ENCODE results near the gene LYST.

The LYST gene

GRCh38 chr1:235784950-235785349 lies 81.8 kb downstream of the LYST start:
- Histone ChIP-seq H2AK5ac (ENCODE audit: low read length, severe bottlenecking) (no peak overlapping the region), H3K4ac (ENCODE audit: low read depth in 1 of 2, low read length in 2 of 2) (no peak overlapping the region), H2BK5ac (ENCODE audit: low read depth, low read length, poor library complexity, severe bottlenecking) (no peak overlapping the region), H2AFZ (ENCODE audit: low read depth, low read length) (no peak overlapping the region), H3K27me3 (ENCODE audit: control insufficient read depth in 1 of 2, insufficient read depth in 1 of 2, low read length in 2 of 2) (no peaks in the 10 kb centered on the region), H3K36me3 (ENCODE audit: control insufficient read depth in 1 of 2, insufficient read depth in 2 of 2, low read depth in 1 of 2, low read length in 2 of 2) (peaks cover 0 to 70% of the 10 kb centered on the region in 2 experiments), H2BK15ac (ENCODE audit: low read depth, poor library complexity, severe bottlenecking) (peak overlapping the region; percentile 16), H3K14ac (ENCODE audit: low read length in 2 of 2) (no peak overlapping the region), H3K9ac (ENCODE audit: low read length) (no peak overlapping the region), H3K79me1 (replicated peaks; ENCODE audit: low read length, poor library complexity, severe bottlenecking) (no peaks in the 10 kb centered on the region), H3K18ac (ENCODE audit: low read depth in 1 of 2, low read length in 2 of 2) (no peak overlapping the region), H3K27ac (ENCODE audit: low read length, poor library complexity, severe bottlenecking) (no peak overlapping the region), H2BK120ac (ENCODE audit: low read depth, low read length) (no peak overlapping the region), H3K23ac (ENCODE audit: low read length in 2 of 2) (no peak overlapping the region), H3K9me3 (ENCODE audit: control insufficient read depth, low read length) (no peaks in the 10 kb centered on the region), H4K91ac (ENCODE audit: low read length) (no peak overlapping the region), H3K4me2 (ENCODE audit: low read length, poor library complexity, severe bottlenecking) (no peak overlapping the region), H3K4me1 (ENCODE audit: control insufficient read depth, insufficient read depth, low read depth, low read length) (peaks cover 2% of the 10 kb centered on the region), H2BK12ac (ENCODE audit: low read length in 2 of 2) (no peak overlapping the region), H4K8ac (ENCODE audit: low read length) (peak overlapping the region; percentile 14), H3K4me3 (ENCODE audit: insufficient read depth in 1 of 2, low read depth in 1 of 2, low read length in 2 of 2) (no peak overlapping the region)
- DNase-seq = no peak
- 100% methylated on average over 2 of the region's 2 CpGs for WGBS

- H3K4ac ChIP-seq (ENCODE audit: low read depth in 1 of 2, low read length in 2 of 2) = no peak overlapping the region
- no peak overlapping the region for H3K4me2 ChIP-seq (ENCODE audit: low read length, poor library complexity, severe bottlenecking)
- H3K4me1 ChIP-seq (ENCODE audit: control insufficient read depth, insufficient read depth, low read depth, low read length) = peaks cover 2% of the 10 kb centered on the region
- H2AK5ac ChIP-seq (ENCODE audit: low read length, severe bottlenecking) = no peak overlapping the region
- H3K4me3 ChIP-seq (ENCODE audit: insufficient read depth in 1 of 2, low read depth in 1 of 2, low read length in 2 of 2) = no peak overlapping the region
- H3K14ac ChIP-seq (ENCODE audit: low read length in 2 of 2) = no peak overlapping the region
- H3K27me3 ChIP-seq (ENCODE audit: control insufficient read depth in 1 of 2, insufficient read depth in 1 of 2, low read length in 2 of 2) = no peaks in the 10 kb centered on the region
- H4K8ac ChIP-seq (ENCODE audit: low read length) = no peak overlapping the region
- 0% methylated on average over 3 of the region's 8 CpGs for WGBS
- H2BK12ac ChIP-seq (ENCODE audit: low read length in 2 of 2) = no peak overlapping the region
- no peak overlapping the region for H2AFZ ChIP-seq (ENCODE audit: low read depth, low read length)
- no peak overlapping the region for H2BK5ac ChIP-seq (ENCODE audit: low read depth, low read length, poor library complexity, severe bottlenecking)
- peaks cover 0 to 66% of the 10 kb centered on the region in 2 experiments for H3K36me3 ChIP-seq (ENCODE audit: control insufficient read depth in 1 of 2, insufficient read depth in 2 of 2, low read depth in 1 of 2, low read length in 2 of 2)
- no peak overlapping the region for H3K18ac ChIP-seq (ENCODE audit: low read depth in 1 of 2, low read length in 2 of 2)
- no peak overlapping the region for H2BK120ac ChIP-seq (ENCODE audit: low read depth, low read length)
- H3K27ac ChIP-seq (ENCODE audit: low read length, poor library complexity, severe bottlenecking) = no peak overlapping the region
- H4K91ac ChIP-seq (ENCODE audit: low read length) = no peak overlapping the region
- no peaks in the 10 kb centered on the region for H3K9me3 ChIP-seq (ENCODE audit: control insufficient read depth, low read length)
- no peak overlapping the region for H3K23ac ChIP-seq (ENCODE audit: low read length in 2 of 2)
- DNase-seq = peak; percentile 59
- peak overlapping the region; percentile 71 for H3K9ac ChIP-seq (ENCODE audit: low read length)
- H2BK15ac ChIP-seq (ENCODE audit: low read depth, poor library complexity, severe bottlenecking) = no peak overlapping the region
- H3K79me1 ChIP-seq (replicated peaks; ENCODE audit: low read length, poor library complexity, severe bottlenecking) = no peaks in the 10 kb centered on the region
Measured at GRCh38 chr1:235783148-235783776, 83.4 kb downstream of the LYST start.

- Histone ChIP-seq H3K4me1 (ENCODE audit: control insufficient read depth, insufficient read depth, low read depth, low read length) (peaks cover 2% of the 10 kb centered on the region), H2BK12ac (ENCODE audit: low read length in 2 of 2) (no peak overlapping the region), H3K23ac (ENCODE audit: low read length in 2 of 2) (no peak overlapping the region), H3K18ac (ENCODE audit: low read depth in 1 of 2, low read length in 2 of 2) (no peak overlapping the region), H2AFZ (ENCODE audit: low read depth, low read length) (no peak overlapping the region), H3K4me3 (ENCODE audit: insufficient read depth in 1 of 2, low read depth in 1 of 2, low read length in 2 of 2) (no peak overlapping the region), H3K36me3 (ENCODE audit: control insufficient read depth in 1 of 2, insufficient read depth in 2 of 2, low read depth in 1 of 2, low read length in 2 of 2) (peaks cover 0 to 60% of the 10 kb centered on the region in 2 experiments), H3K4me2 (ENCODE audit: low read length, poor library complexity, severe bottlenecking) (no peak overlapping the region), H3K9ac (ENCODE audit: low read length) (peak overlapping the region; percentile 71), H4K8ac (ENCODE audit: low read length) (no peak overlapping the region), H3K14ac (ENCODE audit: low read length in 2 of 2) (no peak overlapping the region), H3K9me3 (ENCODE audit: control insufficient read depth, low read length) (no peaks in the 10 kb centered on the region), H3K79me1 (replicated peaks; ENCODE audit: low read length, poor library complexity, severe bottlenecking) (no peaks in the 10 kb centered on the region), H2BK120ac (ENCODE audit: low read depth, low read length) (no peak overlapping the region), H2BK15ac (ENCODE audit: low read depth, poor library complexity, severe bottlenecking) (no peak overlapping the region), H4K91ac (ENCODE audit: low read length) (no peak overlapping the region), H3K27ac (ENCODE audit: low read length, poor library complexity, severe bottlenecking) (no peak overlapping the region), H2AK5ac (ENCODE audit: low read length, severe bottlenecking) (peak overlapping the region; percentile 62), H3K4ac (ENCODE audit: low read depth in 1 of 2, low read length in 2 of 2) (no peak overlapping the region), H2BK5ac (ENCODE audit: low read depth, low read length, poor library complexity, severe bottlenecking) (no peak overlapping the region), H3K27me3 (ENCODE audit: control insufficient read depth in 1 of 2, insufficient read depth in 1 of 2, low read length in 2 of 2) (no peaks in the 10 kb centered on the region)
- DNase-seq = no peak
- 100% methylated on average over 1 of the region's 2 CpGs for WGBS
Measured at GRCh38 chr1:235782601-235783000, 84.1 kb downstream of the LYST start.

DNA sequence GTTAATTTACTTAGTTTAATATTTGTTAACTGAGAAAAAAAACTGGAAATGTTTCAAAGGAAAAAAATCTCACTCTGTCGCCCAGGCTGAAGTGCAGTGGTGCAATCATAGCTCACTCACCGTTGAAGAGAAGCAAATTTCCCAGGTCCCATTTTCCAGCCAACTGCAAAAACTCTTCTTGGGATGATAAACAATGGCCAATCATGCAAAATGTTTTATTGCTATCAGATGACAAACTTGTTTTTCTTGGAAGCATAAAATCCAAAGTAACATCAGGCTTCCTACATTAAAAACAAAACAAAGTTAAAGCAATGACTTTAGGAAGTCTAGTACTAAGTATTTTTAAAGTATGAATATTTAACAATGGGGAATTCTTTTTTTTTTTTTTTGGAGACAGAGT lies 84.9 kb downstream of the LYST start:
- WGBS = 95% methylated on average over 2 of the region's 2 CpGs
- peaks cover 2% of the 10 kb centered on the region for H3K4me1 ChIP-seq (ENCODE audit: control insufficient read depth, insufficient read depth, low read depth, low read length)
- H3K23ac ChIP-seq (ENCODE audit: low read length in 2 of 2) = no peak overlapping the region
- no peak overlapping the region for H3K4me3 ChIP-seq (ENCODE audit: insufficient read depth in 1 of 2, low read depth in 1 of 2, low read length in 2 of 2)
- H3K9ac ChIP-seq (ENCODE audit: low read length) = peak overlapping the region; percentile 1
- H4K91ac ChIP-seq (ENCODE audit: low read length) = no peak overlapping the region
- H3K27me3 ChIP-seq (ENCODE audit: control insufficient read depth in 1 of 2, insufficient read depth in 1 of 2, low read length in 2 of 2) = no peaks in the 10 kb centered on the region
- H2AK5ac ChIP-seq (ENCODE audit: low read length, severe bottlenecking) = no peak overlapping the region
- no peak overlapping the region for H2BK5ac ChIP-seq (ENCODE audit: low read depth, low read length, poor library complexity, severe bottlenecking)
- H3K14ac ChIP-seq (ENCODE audit: low read length in 2 of 2) = no peak overlapping the region
- no peak overlapping the region for H3K27ac ChIP-seq (ENCODE audit: low read length, poor library complexity, severe bottlenecking)
- H3K36me3 ChIP-seq (ENCODE audit: control insufficient read depth in 1 of 2, insufficient read depth in 2 of 2, low read depth in 1 of 2, low read length in 2 of 2) = peaks cover 0 to 60% of the 10 kb centered on the region in 2 experiments
- no peak overlapping the region for H4K8ac ChIP-seq (ENCODE audit: low read length)
- H3K18ac ChIP-seq (ENCODE audit: low read depth in 1 of 2, low read length in 2 of 2) = no peak overlapping the region
- no peak overlapping the region for H3K4ac ChIP-seq (ENCODE audit: low read depth in 1 of 2, low read length in 2 of 2)
- DNase-seq = no peak
- no peak overlapping the region for H2BK15ac ChIP-seq (ENCODE audit: low read depth, poor library complexity, severe bottlenecking)
- no peak overlapping the region for H3K4me2 ChIP-seq (ENCODE audit: low read length, poor library complexity, severe bottlenecking)
- H2BK12ac ChIP-seq (ENCODE audit: low read length in 2 of 2) = no peak overlapping the region
- H3K79me1 ChIP-seq (replicated peaks; ENCODE audit: low read length, poor library complexity, severe bottlenecking) = no peaks in the 10 kb centered on the region
- no peaks in the 10 kb centered on the region for H3K9me3 ChIP-seq (ENCODE audit: control insufficient read depth, low read length)
- H2AFZ ChIP-seq (ENCODE audit: low read depth, low read length) = no peak overlapping the region
- H2BK120ac ChIP-seq (ENCODE audit: low read depth, low read length) = no peak overlapping the region

Data from mesenchymal stem cell (in vitro differentiated cells and primary cell).